ENCODE data around the gene BBOX1.

- TF ChIP-seq EZH2 (IDR thresholded peaks at IDR 0.05; ENCODE audit: borderline replicate concordance, low read length) (no peak), CTCF (IDR thresholded peaks at IDR 0.05; ENCODE audit: low read length) (no peak)
Observed at GRCh38 chr11:27087432-27087831, 46.8 kb downstream of the BBOX1 start.

Measured in OCI-LY1 (cell line).